Neural progenitor cell (in vitro differentiated cells): ENCODE results near the gene TNFSF4. TPM values are rescaled to one million over a fixed set of nuclear protein-coding genes. Genes with fewer than 3 reads are reported as not detected.

ENCODE experiments used
- DNase-seq: peaks from one replicate; pipeline ENCODE4 v3.0.0-alpha.2; 2016; ENCODE audit warnings: low spot score
- H2AFZ ChIP-seq: fragments of 200-600 bp; sonication (generic); replicated peaks from 2 replicates; pipeline ENCODE4 v1.6.1; 2016; ENCODE audit warnings: antibody characterized with exemption
- H3F3A ChIP-seq: fragments of 200-600 bp; sonication (generic); 2 replicates; pipeline ENCODE4 v1.6.1; 2016; ENCODE audit warnings: antibody characterized with exemption, low read depth
- H3K27ac ChIP-seq: fragments of 200-600 bp; sonication (generic); 2 replicates; pipeline ENCODE4 v1.5.1; 2016; ENCODE audit warnings: mild to moderate bottlenecking
- H3K27me3 ChIP-seq: fragments of 200-600 bp; sonication (generic); 2 replicates; pipeline ENCODE4 v1.6.1; 2016; ENCODE audit warnings: mild to moderate bottlenecking, moderate library complexity
- H3K36me3 ChIP-seq: fragments of 200-600 bp; sonication (generic); 2 replicates; pipeline ENCODE4 v1.5.1; 2016
- H3K4me1 ChIP-seq: fragments of 200-600 bp; sonication (generic); 2 replicates; pipeline ENCODE4 v1.6.1; 2016; ENCODE audit warnings: mixed run types
- H3K4me2 ChIP-seq: fragments of 200-600 bp; sonication (generic); 2 replicates; pipeline ENCODE4 v1.6.1; 2016
- H3K4me3 ChIP-seq: fragments of 200-600 bp; sonication (generic); 2 replicates; pipeline ENCODE4 v1.5.1; 2016
- H3K79me2 ChIP-seq: fragments of 200-600 bp; sonication (generic); 2 replicates; pipeline ENCODE4 v1.6.1; 2016; ENCODE audit warnings: low read depth
- H3K9ac ChIP-seq: fragments of 200-600 bp; sonication (generic); 2 replicates; pipeline ENCODE4 v1.6.1; 2016
- H3K9me3 ChIP-seq: fragments of 200-600 bp; sonication (generic); 2 replicates; pipeline ENCODE4 v1.5.1; 2016; ENCODE audit warnings: low read depth
- H4K20me1 ChIP-seq: fragments of 200-600 bp; sonication (generic); 2 replicates; pipeline ENCODE4 v1.6.1; 2016; ENCODE audit warnings: low read depth
- H3K27ac Mint-ChIP-seq: 3 replicates; pipeline ENCODE4 v1.8.0; 2021; ENCODE audit warnings: mixed read lengths
- H3K27me3 Mint-ChIP-seq: 2 replicates; pipeline ENCODE4 v1.8.0; 2022; ENCODE audit warnings: low read depth, mild to moderate bottlenecking, inconsistent platforms, moderate library complexity, mixed read lengths; ENCODE audit not compliant: insufficient read depth
- H3K36me3 Mint-ChIP-seq: 3 replicates; pipeline ENCODE4 v1.8.0; 2021; ENCODE audit warnings: mixed read lengths
- H3K4me1 Mint-ChIP-seq: 3 replicates; pipeline ENCODE4 v1.8.0; 2021; ENCODE audit warnings: mixed read lengths
- H3K4me3 Mint-ChIP-seq: 3 replicates; pipeline ENCODE4 v1.8.0; 2021; ENCODE audit warnings: mild to moderate bottlenecking, moderate library complexity, mixed read lengths
- H3K9me3 Mint-ChIP-seq: 3 replicates; pipeline ENCODE4 v1.8.0; 2020; ENCODE audit warnings: mixed read lengths
- EZH2 ChIP-seq: fragments of 200-600 bp; sonication (generic); IDR thresholded peaks from 2 replicates; pipeline ENCODE4 v1.6.1; 2017; ENCODE audit warnings: antibody characterized with exemption, mild to moderate bottlenecking, moderate library complexity
- EZH2phosphoT487 ChIP-seq: fragments of 200-600 bp; sonication (generic); IDR thresholded peaks from 2 replicates; pipeline ENCODE4 v1.6.1; 2017; ENCODE audit warnings: antibody characterized with exemption
- total RNA-seq: library from RNA; depleted of rRNA; stranded (reverse); fragments of >200 nt; gene quantifications from 2 replicates; pipeline ENCODE4 v1.2.3, GENCODE V29; 2015; ENCODE audit warnings: low replicate concordance
- TF ChIP-seq, protein P1 (sequence below): fragments of 200-600 bp; sonication (generic); IDR thresholded peaks from 2 replicates; pipeline ENCODE4 v1.5.1; 2017; ENCODE audit warnings: antibody characterized with exemption, mild to moderate bottlenecking

Gene TNFSF4
- total RNA-seq, 1 donor from 2014 or later = 2.1 TPM

DNA sequence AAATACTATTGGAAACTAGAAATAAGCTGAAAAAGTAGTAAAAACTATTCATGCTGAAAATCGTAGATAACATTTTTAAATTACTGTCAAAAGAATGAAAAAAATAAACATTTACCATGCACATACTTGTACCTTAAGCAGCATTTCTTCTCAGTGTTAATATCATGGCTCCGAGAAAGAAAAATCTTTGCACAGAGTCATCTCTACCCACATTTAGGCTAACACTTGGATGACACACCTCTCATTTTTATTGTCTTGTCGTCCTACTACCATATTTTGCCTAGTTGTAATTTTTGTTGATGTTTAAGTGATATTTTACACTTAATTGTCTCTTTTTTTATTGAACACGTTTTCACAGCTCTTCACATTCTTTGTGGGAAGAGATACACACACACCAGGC lies 1.7 kb upstream of the TNFSF4 start:
- H3K79me2 ChIP-seq = no peaks in the 10 kb centered on the region
- H3K9ac ChIP-seq = no peak overlapping the region
- no peaks in the 10 kb centered on the region for H4K20me1 ChIP-seq
- no peak overlapping the region for H3K4me3 ChIP-seq
- no peak overlapping the region for H3K4me2 ChIP-seq
- TF ChIP-seq EZH2 = no peak
- TF ChIP-seq EZH2phosphoT487 = no peak
- TF ChIP-seq, protein P1, sequence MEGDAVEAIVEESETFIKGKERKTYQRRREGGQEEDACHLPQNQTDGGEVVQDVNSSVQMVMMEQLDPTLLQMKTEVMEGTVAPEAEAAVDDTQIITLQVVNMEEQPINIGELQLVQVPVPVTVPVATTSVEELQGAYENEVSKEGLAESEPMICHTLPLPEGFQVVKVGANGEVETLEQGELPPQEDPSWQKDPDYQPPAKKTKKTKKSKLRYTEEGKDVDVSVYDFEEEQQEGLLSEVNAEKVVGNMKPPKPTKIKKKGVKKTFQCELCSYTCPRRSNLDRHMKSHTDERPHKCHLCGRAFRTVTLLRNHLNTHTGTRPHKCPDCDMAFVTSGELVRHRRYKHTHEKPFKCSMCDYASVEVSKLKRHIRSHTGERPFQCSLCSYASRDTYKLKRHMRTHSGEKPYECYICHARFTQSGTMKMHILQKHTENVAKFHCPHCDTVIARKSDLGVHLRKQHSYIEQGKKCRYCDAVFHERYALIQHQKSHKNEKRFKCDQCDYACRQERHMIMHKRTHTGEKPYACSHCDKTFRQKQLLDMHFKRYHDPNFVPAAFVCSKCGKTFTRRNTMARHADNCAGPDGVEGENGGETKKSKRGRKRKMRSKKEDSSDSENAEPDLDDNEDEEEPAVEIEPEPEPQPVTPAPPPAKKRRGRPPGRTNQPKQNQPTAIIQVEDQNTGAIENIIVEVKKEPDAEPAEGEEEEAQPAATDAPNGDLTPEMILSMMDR = no peak
- H3K9me3 ChIP-seq = no peaks in the 10 kb centered on the region
- Mint-ChIP-seq H3K4me1 (peaks cover 22% of the 10 kb centered on the region), H3K4me3 (no peak overlapping the region), H3K9me3 (no peaks in the 10 kb centered on the region), H3K27ac (no peak overlapping the region), H3K27me3 (peaks cover 3% of the 10 kb centered on the region), H3K36me3 (no peaks in the 10 kb centered on the region)
- H2AFZ ChIP-seq = no peak overlapping the region
- H3K4me1 ChIP-seq = peaks cover 27% of the 10 kb centered on the region
- H3K27me3 ChIP-seq = no peaks in the 10 kb centered on the region
- no peak for DNase-seq
- H3K36me3 ChIP-seq = no peaks in the 10 kb centered on the region
- no peak overlapping the region for H3K27ac ChIP-seq
- no peaks in the 10 kb centered on the region for H3F3A ChIP-seq

DNA sequence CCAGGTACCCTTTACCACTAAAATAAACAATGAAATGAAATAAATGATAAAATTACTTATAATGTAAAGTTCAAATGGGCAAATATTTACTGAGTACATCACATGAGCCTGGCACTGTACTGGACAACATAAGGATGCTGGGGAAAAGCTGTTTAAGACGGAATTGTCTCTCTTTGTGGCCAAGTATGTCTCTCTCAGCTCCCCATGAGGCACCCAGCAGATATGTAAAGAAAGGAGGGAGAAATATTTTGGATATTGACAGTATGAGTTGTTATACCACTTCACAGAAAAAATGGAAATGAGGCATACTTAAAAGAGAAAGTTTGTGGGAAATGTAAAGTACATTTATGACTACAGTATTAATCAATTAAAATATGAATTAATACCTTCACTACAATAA lies 1.0 kb upstream of the TNFSF4 start:
- H3F3A ChIP-seq = no peaks in the 10 kb centered on the region
- no peak overlapping the region for H3K4me3 Mint-ChIP-seq
- no peak overlapping the region for H2AFZ ChIP-seq
- H3K36me3 ChIP-seq = no peaks in the 10 kb centered on the region
- no peak overlapping the region for H3K9ac ChIP-seq
- no peak overlapping the region for H3K27ac Mint-ChIP-seq
- H4K20me1 ChIP-seq = no peaks in the 10 kb centered on the region
- H3K27ac ChIP-seq = no peak overlapping the region
- peaks cover 28% of the 10 kb centered on the region for H3K4me1 ChIP-seq
- H3K36me3 Mint-ChIP-seq = no peaks in the 10 kb centered on the region
- H3K4me1 Mint-ChIP-seq = peaks cover 21% of the 10 kb centered on the region
- no peak for TF ChIP-seq EZH2
- no peak overlapping the region for H3K4me3 ChIP-seq
- no peaks in the 10 kb centered on the region for H3K27me3 ChIP-seq
- H3K9me3 Mint-ChIP-seq = no peaks in the 10 kb centered on the region
- no peaks in the 10 kb centered on the region for H3K9me3 ChIP-seq
- H3K27me3 Mint-ChIP-seq = peaks cover 3% of the 10 kb centered on the region
- DNase-seq = no peak
- no peak overlapping the region for H3K4me2 ChIP-seq
- H3K79me2 ChIP-seq = no peaks in the 10 kb centered on the region

DNA sequence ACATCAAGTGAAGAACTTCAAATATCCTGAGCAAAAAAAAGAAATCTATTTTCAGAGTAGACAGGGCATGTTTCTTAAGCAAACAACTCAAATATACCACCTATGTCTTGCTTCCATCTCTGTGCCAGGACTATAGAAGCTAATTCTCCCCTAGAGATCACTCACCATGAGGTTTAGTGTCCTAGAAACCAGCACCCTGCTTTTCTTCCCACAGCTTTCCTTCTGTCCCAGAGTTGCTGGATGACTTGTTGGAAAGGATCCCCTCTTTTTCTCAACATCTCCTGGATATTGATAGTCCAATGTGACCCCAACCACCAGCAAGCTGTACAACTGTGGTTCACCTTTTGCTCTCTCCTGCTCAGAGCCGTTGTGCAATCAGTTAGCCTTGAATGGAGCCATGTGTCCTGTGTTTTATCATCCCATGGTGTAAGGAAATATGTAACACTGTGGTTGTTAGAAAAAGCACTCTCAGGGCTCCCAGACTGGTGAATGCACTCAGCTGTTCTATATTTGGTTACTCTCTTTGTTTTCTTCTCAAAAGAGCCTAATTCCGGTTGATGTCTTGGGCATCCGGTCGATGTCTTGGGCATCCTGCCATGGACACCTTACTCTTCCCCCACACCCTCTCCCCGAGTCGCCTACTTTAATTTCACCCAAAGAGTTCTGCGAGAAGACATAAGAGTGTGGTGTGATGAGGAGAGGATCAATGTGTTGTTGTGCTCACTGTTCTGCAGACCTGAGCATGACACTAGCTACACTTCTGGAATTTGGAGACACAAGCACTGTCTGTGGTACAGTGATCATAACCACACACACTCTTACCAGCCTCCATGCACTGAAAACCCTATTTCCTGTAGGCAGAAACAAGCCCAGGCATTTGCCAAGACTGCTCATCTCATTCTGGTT lies 1.7 kb downstream of the TNFSF4 start:
- Mint-ChIP-seq H3K9me3 (no peaks in the 10 kb centered on the region), H3K36me3 (no peaks in the 10 kb centered on the region), H3K27ac (no peak overlapping the region), H3K27me3 (peaks cover 3% of the 10 kb centered on the region), H3K4me1 (peaks cover 3% of the 10 kb centered on the region), H3K4me3 (no peak overlapping the region)
- Histone ChIP-seq H3K4me2 (no peak overlapping the region), H3K27me3 (no peaks in the 10 kb centered on the region), H4K20me1 (no peaks in the 10 kb centered on the region), H2AFZ (no peak overlapping the region), H3K79me2 (no peaks in the 10 kb centered on the region), H3K9me3 (no peaks in the 10 kb centered on the region), H3K4me3 (no peak overlapping the region), H3K4me1 (peaks cover 10% of the 10 kb centered on the region), H3K27ac (no peak overlapping the region), H3F3A (no peaks in the 10 kb centered on the region), H3K9ac (no peak overlapping the region), H3K36me3 (no peaks in the 10 kb centered on the region)
- TF ChIP-seq EZH2phosphoT487 (no peak), EZH2 (no peak)
- TF ChIP-seq, protein P1 = no peak
- no peak for DNase-seq

DNA sequence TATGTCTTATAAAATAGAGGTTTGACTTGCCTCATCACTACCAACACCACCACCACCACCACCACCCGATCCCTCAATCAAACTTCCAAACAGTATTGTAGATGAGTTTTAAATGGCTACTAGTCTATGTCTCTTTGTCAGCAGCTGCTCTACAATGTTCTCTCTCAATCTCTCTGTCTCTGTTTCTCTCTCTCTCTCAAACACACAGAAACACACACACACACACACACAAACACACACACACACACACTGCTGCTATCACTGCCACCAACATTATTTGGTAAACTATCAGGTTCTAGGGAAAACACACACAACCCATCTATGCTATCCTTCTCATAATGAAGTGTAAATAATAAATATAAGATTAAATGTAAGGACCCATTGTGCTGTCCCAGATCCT lies 2.4 kb downstream of the TNFSF4 start:
- Mint-ChIP-seq H3K27me3 (peaks cover 3% of the 10 kb centered on the region), H3K9me3 (no peaks in the 10 kb centered on the region), H3K36me3 (no peaks in the 10 kb centered on the region), H3K4me1 (no peaks in the 10 kb centered on the region), H3K27ac (no peak overlapping the region), H3K4me3 (no peak overlapping the region)
- Histone ChIP-seq H2AFZ (no peak overlapping the region), H3K79me2 (no peaks in the 10 kb centered on the region), H3K9ac (no peak overlapping the region), H3K36me3 (no peaks in the 10 kb centered on the region), H3K4me3 (no peak overlapping the region), H4K20me1 (no peaks in the 10 kb centered on the region), H3K27me3 (no peaks in the 10 kb centered on the region), H3F3A (no peaks in the 10 kb centered on the region), H3K27ac (no peak overlapping the region), H3K4me2 (no peak overlapping the region), H3K4me1 (peaks cover 8% of the 10 kb centered on the region), H3K9me3 (no peaks in the 10 kb centered on the region)
- no peak for DNase-seq
- TF ChIP-seq EZH2phosphoT487 (no peak), EZH2 (no peak)
- TF ChIP-seq, protein P1 = no peak
